ENCODE data around the gene ZNF536.

The ZNF536 gene

DNA sequence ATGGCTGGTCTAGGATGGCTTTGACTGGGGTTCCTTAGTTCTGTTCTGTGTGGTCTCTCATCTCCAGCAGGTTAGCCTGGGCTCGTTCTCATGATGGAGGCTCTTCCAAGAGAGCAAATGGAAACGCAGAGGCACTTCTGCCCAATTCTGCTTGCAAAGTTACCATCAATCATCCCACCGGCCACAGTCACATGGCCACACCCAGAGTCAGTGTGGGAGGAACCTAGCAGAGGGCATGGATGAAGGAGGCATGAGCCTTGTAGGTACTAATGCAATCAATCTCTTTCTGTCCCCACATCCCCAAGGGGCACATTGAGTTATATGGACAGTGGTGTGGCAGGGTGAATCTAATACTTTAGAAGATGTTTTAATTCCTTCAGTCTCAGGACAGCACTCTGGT lies 207.2 kb downstream of the ZNF536 start:
- DNase-seq (ENCODE audit: low read depth), result no peak
- no peak for TF ChIP-seq MYC (IDR thresholded peaks at IDR 0.05; ENCODE audit: low read depth, low read length)
- TF ChIP-seq, protein P1, sequence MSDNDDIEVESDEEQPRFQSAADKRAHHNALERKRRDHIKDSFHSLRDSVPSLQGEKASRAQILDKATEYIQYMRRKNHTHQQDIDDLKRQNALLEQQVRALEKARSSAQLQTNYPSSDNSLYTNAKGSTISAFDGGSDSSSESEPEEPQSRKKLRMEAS (IDR thresholded peaks at IDR 0.05; ENCODE audit: low read depth, low read length), result no peak
- TF ChIP-seq POLR2A (IDR thresholded peaks at IDR 0.05; ENCODE audit: extremely low read depth, insufficient read length), result no peak
- TF ChIP-seq, protein P2, sequence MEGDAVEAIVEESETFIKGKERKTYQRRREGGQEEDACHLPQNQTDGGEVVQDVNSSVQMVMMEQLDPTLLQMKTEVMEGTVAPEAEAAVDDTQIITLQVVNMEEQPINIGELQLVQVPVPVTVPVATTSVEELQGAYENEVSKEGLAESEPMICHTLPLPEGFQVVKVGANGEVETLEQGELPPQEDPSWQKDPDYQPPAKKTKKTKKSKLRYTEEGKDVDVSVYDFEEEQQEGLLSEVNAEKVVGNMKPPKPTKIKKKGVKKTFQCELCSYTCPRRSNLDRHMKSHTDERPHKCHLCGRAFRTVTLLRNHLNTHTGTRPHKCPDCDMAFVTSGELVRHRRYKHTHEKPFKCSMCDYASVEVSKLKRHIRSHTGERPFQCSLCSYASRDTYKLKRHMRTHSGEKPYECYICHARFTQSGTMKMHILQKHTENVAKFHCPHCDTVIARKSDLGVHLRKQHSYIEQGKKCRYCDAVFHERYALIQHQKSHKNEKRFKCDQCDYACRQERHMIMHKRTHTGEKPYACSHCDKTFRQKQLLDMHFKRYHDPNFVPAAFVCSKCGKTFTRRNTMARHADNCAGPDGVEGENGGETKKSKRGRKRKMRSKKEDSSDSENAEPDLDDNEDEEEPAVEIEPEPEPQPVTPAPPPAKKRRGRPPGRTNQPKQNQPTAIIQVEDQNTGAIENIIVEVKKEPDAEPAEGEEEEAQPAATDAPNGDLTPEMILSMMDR (IDR thresholded peaks at IDR 0.05; ENCODE audit: low read depth, low read length), result no peak
- no peak overlapping the region for H3K4me3 ChIP-seq (ENCODE audit: low read depth, low read length)

- TF ChIP-seq POLR2A (IDR thresholded peaks at IDR 0.05; ENCODE audit: extremely low read depth, insufficient read length), result no peak
- TF ChIP-seq, protein P1 (IDR thresholded peaks at IDR 0.05; ENCODE audit: low read depth, low read length), result no peak
- no peak for TF ChIP-seq MYC (IDR thresholded peaks at IDR 0.05; ENCODE audit: low read depth, low read length)
- TF ChIP-seq, protein P2 (IDR thresholded peaks at IDR 0.05; ENCODE audit: low read depth, low read length), result no peak
- H3K4me3 ChIP-seq (ENCODE audit: low read depth, low read length), result no peak overlapping the region
- DNase-seq (ENCODE audit: low read depth), result no peak
These were observed 208.5 kb downstream of the ZNF536 start for GRCh38 chr19:30580673-30581072.

- H3K4me3 ChIP-seq (ENCODE audit: low read depth, low read length), result no peak overlapping the region
- DNase-seq (ENCODE audit: low read depth), result no peak
- TF ChIP-seq, protein P1 (IDR thresholded peaks at IDR 0.05; ENCODE audit: low read depth, low read length), result no peak
- no peak for TF ChIP-seq MYC (IDR thresholded peaks at IDR 0.05; ENCODE audit: low read depth, low read length)
- TF ChIP-seq, protein P2 (IDR thresholded peaks at IDR 0.05; ENCODE audit: low read depth, low read length), result no peak
- TF ChIP-seq POLR2A (IDR thresholded peaks at IDR 0.05; ENCODE audit: extremely low read depth, insufficient read length), result no peak
These were observed 211.9 kb downstream of the ZNF536 start for GRCh38 chr19:30584090-30584489.

GRCh38 chr19:30587869-30588268 lies 215.7 kb downstream of the ZNF536 start:
- no peak for DNase-seq (ENCODE audit: low read depth)
- TF ChIP-seq, protein P1 (IDR thresholded peaks at IDR 0.05; ENCODE audit: low read depth, low read length), result no peak
- TF ChIP-seq, protein P2 (IDR thresholded peaks at IDR 0.05; ENCODE audit: low read depth, low read length), result no peak
- TF ChIP-seq MYC (IDR thresholded peaks at IDR 0.05; ENCODE audit: low read depth, low read length) (no peak), POLR2A (IDR thresholded peaks at IDR 0.05; ENCODE audit: extremely low read depth, insufficient read length) (no peak)
- H3K4me3 ChIP-seq (ENCODE audit: low read depth, low read length), result no peak overlapping the region

DNA sequence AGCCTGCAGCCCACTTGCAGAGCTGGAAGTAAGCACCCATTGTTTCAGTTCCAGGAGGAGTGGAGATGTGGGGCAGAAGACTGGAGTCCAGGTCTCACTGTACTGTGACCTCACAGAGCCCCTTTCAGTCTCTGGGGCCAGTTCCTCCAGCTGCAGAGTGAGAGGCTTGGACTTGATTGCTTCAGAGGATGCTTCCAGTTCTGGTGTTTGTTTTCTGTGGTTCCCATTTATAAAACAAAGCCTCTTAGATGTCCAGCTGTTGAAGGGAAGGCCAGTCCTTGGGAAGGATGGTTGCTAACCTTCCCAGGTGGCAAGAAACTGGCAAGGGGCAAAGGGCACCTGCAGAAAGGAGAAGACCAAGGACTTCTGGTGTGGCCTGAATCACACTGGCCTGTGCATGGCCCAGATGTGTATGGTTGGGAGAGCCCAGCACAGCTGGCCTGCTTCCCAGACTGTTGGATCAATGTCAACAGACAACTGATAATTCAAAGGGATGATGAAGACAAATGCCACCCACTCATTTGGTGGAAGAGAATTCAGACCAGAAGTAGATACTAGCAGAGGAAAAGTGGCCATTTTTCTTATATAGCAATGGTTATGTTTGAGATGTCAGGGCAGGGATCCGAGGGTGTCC lies 218.5 kb downstream of the ZNF536 start:
- no peak overlapping the region for H3K4me3 ChIP-seq (ENCODE audit: low read depth, low read length)
- DNase-seq (ENCODE audit: low read depth), result no peak
- TF ChIP-seq POLR2A (IDR thresholded peaks at IDR 0.05; ENCODE audit: extremely low read depth, insufficient read length), result no peak
- no peak for TF ChIP-seq MYC (IDR thresholded peaks at IDR 0.05; ENCODE audit: low read depth, low read length)
- TF ChIP-seq, protein P2 (IDR thresholded peaks at IDR 0.05; ENCODE audit: low read depth, low read length), result no peak
- TF ChIP-seq, protein P1 (IDR thresholded peaks at IDR 0.05; ENCODE audit: low read depth, low read length), result no peak
